Measurements from ENCODE around the gene C1QTNF7.

- TF ChIP-seq EP300 (IDR thresholded peaks at IDR 0.05) (no peak), POLR2A (IDR thresholded peaks at IDR 0.05) (no peak)
Observed at GRCh38 chr4:15402146-15402545, 25.7 kb upstream of the C1QTNF7 start.

Measured in sigmoid colon (tissue), 4 donors.